ENCODE data around the gene LRFN4.

Gene LRFN4

GRCh38 chr11:66866007-66866406, 9.1 kb downstream of the LRFN4 start:
- Histone ChIP-seq H3K4me3 (ENCODE audit: low read depth, low read length) (no peak overlapping the region), H3K27me3 (replicated peaks) (no peaks in the 10 kb centered on the region), H3K27ac (no peak overlapping the region), H3K36me3 (replicated peaks) (peaks cover 10% of the 10 kb centered on the region)
- TF ChIP-seq CTCF (IDR thresholded peaks at IDR 0.05; ENCODE audit: low read depth, low read length, missing control alignments): no peak
- no peak for DNase-seq
- in situ Hi-C loops (cut with HindIII; ENCODE audit: low pct_ligation_motif_present, low sequenced_read_pairs): no loop called here

GRCh38 chr11:66866511-66866986, 9.7 kb downstream of the LRFN4 start:
- Histone ChIP-seq H3K4me3 (ENCODE audit: low read depth, low read length) (no peak overlapping the region), H3K36me3 (replicated peaks) (peaks cover 14% of the 10 kb centered on the region), H3K27me3 (replicated peaks) (no peaks in the 10 kb centered on the region), H3K27ac (no peak overlapping the region)
- no peak for DNase-seq
- in situ Hi-C loops (cut with HindIII; ENCODE audit: low pct_ligation_motif_present, low sequenced_read_pairs): no loop called here
- no peak for TF ChIP-seq CTCF (IDR thresholded peaks at IDR 0.05; ENCODE audit: low read depth, low read length, missing control alignments)

GRCh38 chr11:66867425-66868040, 10.7 kb downstream of the LRFN4 start:
- Histone ChIP-seq H3K36me3 (replicated peaks) (peaks cover 16% of the 10 kb centered on the region), H3K4me3 (ENCODE audit: low read depth, low read length) (no peak overlapping the region), H3K27me3 (replicated peaks) (no peaks in the 10 kb centered on the region), H3K27ac (no peak overlapping the region)
- in situ Hi-C loops (cut with HindIII; ENCODE audit: low pct_ligation_motif_present, low sequenced_read_pairs): no loop called here
- no peak for TF ChIP-seq CTCF (IDR thresholded peaks at IDR 0.05; ENCODE audit: low read depth, low read length, missing control alignments)
- no peak for DNase-seq

GRCh38 chr11:66868082-66868725, 11.3 kb downstream of the LRFN4 start:
- no peaks in the 10 kb centered on the region for H3K27me3 ChIP-seq (replicated peaks)
- in situ Hi-C loops (cut with HindIII; ENCODE audit: low pct_ligation_motif_present, low sequenced_read_pairs): no loop called here
- H3K27ac ChIP-seq: no peak overlapping the region
- no peak for DNase-seq
- no peak overlapping the region for H3K4me3 ChIP-seq (ENCODE audit: low read depth, low read length)
- peaks cover 16% of the 10 kb centered on the region for H3K36me3 ChIP-seq (replicated peaks)
- TF ChIP-seq CTCF (IDR thresholded peaks at IDR 0.05; ENCODE audit: low read depth, low read length, missing control alignments): no peak

GRCh38 chr11:66868726-66869566, 12.1 kb downstream of the LRFN4 start:
- peak; percentile 43 for TF ChIP-seq CTCF (IDR thresholded peaks at IDR 0.05; ENCODE audit: low read depth, low read length, missing control alignments)
- in situ Hi-C loops (cut with HindIII; ENCODE audit: low pct_ligation_motif_present, low sequenced_read_pairs): no loop called here
- Histone ChIP-seq H3K27me3 (replicated peaks) (no peaks in the 10 kb centered on the region), H3K4me3 (ENCODE audit: low read depth, low read length) (no peak overlapping the region), H3K36me3 (replicated peaks) (peaks cover 13% of the 10 kb centered on the region), H3K27ac (no peak overlapping the region)
- no peak for DNase-seq
